SK-N-SH treated with all-trans-retinoic acid at 6 μM for 48 hours (cell line): ENCODE results near the gene RNF213.

Source experiments
- ATAC-seq: fragments of 200-7000 bp; cut with Tn5 transposase; 3 replicates; pipeline ENCODE4 v1.9.1; 2020; ENCODE audit warnings: mild to moderate bottlenecking, moderate library complexity
- ARNTL ChIP-seq: fragments of 450-650 bp; formaldehyde crosslinking; IDR thresholded peaks from 2 replicates; pipeline ENCODE4 v1.5.0; 2020; ENCODE audit warnings: low read depth, mild to moderate bottlenecking, moderate library complexity, borderline replicate concordance
- BACH2 ChIP-seq: fragments of 250-450 bp; sonication (Bioruptor Pico); IDR thresholded peaks from 2 replicates; pipeline ENCODE4 v1.9.0; 2021; ENCODE audit warnings: mild to moderate bottlenecking, borderline replicate concordance
- CREB5 ChIP-seq: fragments of 250-450 bp; sonication (Bioruptor Pico); IDR thresholded peaks from 2 replicates; pipeline ENCODE4 v1.5.1; 2020; ENCODE audit warnings: low read depth, mild to moderate bottlenecking, moderate library complexity
- CSDC2 ChIP-seq: fragments of 250-450 bp; sonication (Bioruptor Pico); IDR thresholded peaks from 2 replicates; pipeline ENCODE4 v1.5.0; 2020; ENCODE audit warnings: mild to moderate bottlenecking, moderate library complexity
- CSRNP3 ChIP-seq: fragments of 250-450 bp; sonication (Bioruptor Pico); IDR thresholded peaks from 2 replicates; pipeline ENCODE4 v1.5.1; 2021; ENCODE audit warnings: mild to moderate bottlenecking, moderate library complexity
- ESRRG ChIP-seq: fragments of 250-450 bp; sonication (Bioruptor Pico); IDR thresholded peaks from 2 replicates; pipeline ENCODE4 v1.6.1; 2021; ENCODE audit warnings: mild to moderate bottlenecking
- GLIS3 ChIP-seq: fragments of 250-450 bp; sonication (Bioruptor Pico); IDR thresholded peaks from 2 replicates; pipeline ENCODE4 v1.5.0; 2020; ENCODE audit warnings: mild to moderate bottlenecking, moderate library complexity
- ISL1 ChIP-seq: fragments of 250-450 bp; sonication (Bioruptor Pico); IDR thresholded peaks from 2 replicates; pipeline ENCODE4 v2.1.2; 2022; ENCODE audit warnings: mild to moderate bottlenecking, moderate library complexity
- OSR1 ChIP-seq: fragments of 250-450 bp; sonication (Bioruptor Pico); IDR thresholded peaks from 2 replicates; pipeline ENCODE4 v1.8.0; 2022; ENCODE audit warnings: moderate library complexity, mild to moderate bottlenecking, inconsistent platforms
- PATZ1 ChIP-seq: fragments of 250-450 bp; sonication (Bioruptor Pico); IDR thresholded peaks from 2 replicates; pipeline ENCODE4 v1.8.0; 2020; ENCODE audit warnings: mild to moderate bottlenecking, moderate library complexity, borderline replicate concordance
- POU6F1 ChIP-seq: fragments of 250-450 bp; sonication (Bioruptor Pico); IDR thresholded peaks from 2 replicates; pipeline ENCODE4 v1.8.0; 2021; ENCODE audit warnings: low read depth, mild to moderate bottlenecking, moderate library complexity, borderline replicate concordance
- RARB ChIP-seq: fragments of 250-450 bp; sonication (Bioruptor Pico); IDR thresholded peaks from 2 replicates; pipeline ENCODE4 v1.8.0; 2021; ENCODE audit warnings: mild to moderate bottlenecking, moderate library complexity
- TCF4 ChIP-seq: fragments of 250-450 bp; sonication (Bioruptor Pico); IDR thresholded peaks from 2 replicates; pipeline ENCODE4 v1.8.0; 2021; ENCODE audit warnings: mild to moderate bottlenecking, moderate library complexity, borderline replicate concordance
- TOX ChIP-seq: fragments of 250-450 bp; sonication (Bioruptor Pico); IDR thresholded peaks from 2 replicates; pipeline ENCODE4 v1.8.0; 2021; ENCODE audit warnings: mild to moderate bottlenecking, moderate library complexity, borderline replicate concordance
- ZC3H10 ChIP-seq: fragments of 250-450 bp; sonication (Bioruptor Pico); IDR thresholded peaks from 2 replicates; pipeline ENCODE4 v1.5.1; 2021; ENCODE audit warnings: mild to moderate bottlenecking, moderate library complexity
- ZFP3 ChIP-seq: fragments of 250-450 bp; sonication (Bioruptor Pico); IDR thresholded peaks from 2 replicates; pipeline ENCODE4 v1.5.0; 2020; ENCODE audit warnings: mild to moderate bottlenecking, moderate library complexity
- ZFP30 ChIP-seq: fragments of 450-650 bp; formaldehyde crosslinking; IDR thresholded peaks from 2 replicates; pipeline ENCODE4 v1.5.0; 2022; ENCODE audit warnings: mild to moderate bottlenecking, moderate library complexity
- ZNF565 ChIP-seq: fragments of 450-650 bp; formaldehyde crosslinking; conservative IDR thresholded peaks from 2 replicates; pipeline ENCODE4 v1.5.0; 2020; ENCODE audit warnings: low read depth, mild to moderate bottlenecking, moderate library complexity
- ZNF70 ChIP-seq: fragments of 450-650 bp; formaldehyde crosslinking; IDR thresholded peaks from 2 replicates; pipeline ENCODE4 v1.5.0; 2020; ENCODE audit warnings: mild to moderate bottlenecking, moderate library complexity
- ZNF8 ChIP-seq: fragments of 450-650 bp; formaldehyde crosslinking; IDR thresholded peaks from 2 replicates; pipeline ENCODE4 v1.5.0; 2020; ENCODE audit warnings: mild to moderate bottlenecking, moderate library complexity

RNF213 gene

GRCh38 chr17:80374039-80374731 lies 113.5 kb downstream of the RNF213 start:
- ATAC-seq, result no peak
- TF ChIP-seq ARNTL (no peak), OSR1 (CRISPR knock-in tag) (no peak), ZNF565 (CRISPR knock-in tag) (no peak), ZFP3 (CRISPR knock-in tag) (no peak), GLIS3 (no peak), CSDC2 (CRISPR knock-in tag) (no peak), ZNF70 (no peak), CSRNP3 (CRISPR knock-in tag) (no peak), ZNF8 (CRISPR knock-in tag) (no peak), TOX (no peak), RARB (no peak), PATZ1 (CRISPR knock-in tag) (no peak), ZFP30 (CRISPR knock-in tag) (no peak), TCF4 (no peak), ZC3H10 (no peak), CREB5 (CRISPR knock-in tag) (no peak)

- no peak for ATAC-seq
- TF ChIP-seq ZFP30 (CRISPR knock-in tag), result no peak
These were observed 114.3 kb downstream of the RNF213 start for GRCh38 chr17:80374732-80375585.

GRCh38 chr17:80376531-80376930 lies 115.9 kb downstream of the RNF213 start:
- TF ChIP-seq BACH2 (CRISPR knock-in tag) (no peak), ISL1 (CRISPR knock-in tag) (no peak), CSRNP3 (CRISPR knock-in tag) (no peak), POU6F1 (CRISPR knock-in tag) (no peak), TCF4 (no peak), ESRRG (CRISPR knock-in tag) (no peak), ZFP3 (CRISPR knock-in tag) (no peak), ZFP30 (CRISPR knock-in tag) (no peak), PATZ1 (CRISPR knock-in tag) (no peak), OSR1 (CRISPR knock-in tag) (no peak), ZNF8 (CRISPR knock-in tag) (no peak), ZNF565 (CRISPR knock-in tag) (no peak)
- no peak for ATAC-seq
